Activated T-cell treated with anti-CD3 and anti-CD28 coated beads, Interleukin-2, amount 50 U/mL, for 24 hours (primary cell): Measurements from ENCODE around the gene ASTN2.
"Not testable (repeated sequence)": the region's sequence is repeated elsewhere in the genome, so short reads cannot be mapped to it uniquely, and the experiment has no call there.

Source experiments
- DNase-seq: peaks from one replicate; pipeline ENCODE4 v3.0.0-alpha.2; 2020
- H3K27ac Mint-ChIP-seq: 2 replicates; pipeline ENCODE4 v1.8.0; 2020; ENCODE audit warnings: mild to moderate bottlenecking, mixed read lengths
- H3K27me3 Mint-ChIP-seq: 2 replicates; pipeline ENCODE4 v1.8.0; 2020; ENCODE audit warnings: mixed read lengths
- H3K36me3 Mint-ChIP-seq: 2 replicates; pipeline ENCODE4 v1.8.0; 2020; ENCODE audit warnings: low read depth, mixed read lengths
- H3K4me1 Mint-ChIP-seq: 2 replicates; pipeline ENCODE4 v1.8.0; 2020; ENCODE audit warnings: low read depth, mixed read lengths
- H3K4me3 Mint-ChIP-seq: 2 replicates; pipeline ENCODE4 v1.8.0; 2020; ENCODE audit warnings: mild to moderate bottlenecking, moderate library complexity, mixed read lengths
- H3K9me3 Mint-ChIP-seq: 2 replicates; pipeline ENCODE4 v1.8.0; 2020; ENCODE audit warnings: mixed read lengths

The ASTN2 gene

GRCh38 chr9:116873937-116874914, 540.6 kb downstream of the ASTN2 start:
- Mint-ChIP-seq H3K27me3 (no peaks in the 10 kb centered on the region), H3K36me3 (no peaks in the 10 kb centered on the region), H3K9me3 (peaks cover 17% of the 10 kb centered on the region), H3K27ac (no peak overlapping the region), H3K4me1 (no peaks in the 10 kb centered on the region), H3K4me3 (no peak overlapping the region)
- no peak for DNase-seq

GRCh38 chr9:116873491-116873890, 541.4 kb downstream of the ASTN2 start:
- Mint-ChIP-seq H3K27me3 (no peaks in the 10 kb centered on the region), H3K9me3 (peaks cover 17% of the 10 kb centered on the region), H3K4me3 (no peak overlapping the region)

GRCh38 chr9:116870566-116870965, 544.3 kb downstream of the ASTN2 start:
- H3K4me1 Mint-ChIP-seq = no peaks in the 10 kb centered on the region

More at GRCh38 chr9:116873491-116873890, 541.4 kb downstream of the ASTN2 start:
- Mint-ChIP-seq H3K27ac (no peak overlapping the region), H3K4me1 (no peaks in the 10 kb centered on the region), H3K36me3 (no peaks in the 10 kb centered on the region)
- DNase-seq = no peak

GRCh38 chr9:116868201-116868600, 546.7 kb downstream of the ASTN2 start:
- Mint-ChIP-seq H3K9me3 (no peaks in the 10 kb centered on the region), H3K27ac (no peak overlapping the region), H3K36me3 (no peaks in the 10 kb centered on the region), H3K4me3 (no peak overlapping the region), H3K27me3 (no peaks in the 10 kb centered on the region), H3K4me1 (no peaks in the 10 kb centered on the region)
- DNase-seq = no peak

More at GRCh38 chr9:116870566-116870965, 544.3 kb downstream of the ASTN2 start:
- peaks cover 4% of the 10 kb centered on the region for H3K9me3 Mint-ChIP-seq
- no peak overlapping the region for H3K4me3 Mint-ChIP-seq
- no peaks in the 10 kb centered on the region for H3K36me3 Mint-ChIP-seq
- no peak overlapping the region for H3K27ac Mint-ChIP-seq
- no peaks in the 10 kb centered on the region for H3K27me3 Mint-ChIP-seq
- no peak for DNase-seq

- no peak overlapping the region for H3K4me3 Mint-ChIP-seq
- H3K36me3 Mint-ChIP-seq = no peaks in the 10 kb centered on the region
- no peak for DNase-seq
- H3K4me1 Mint-ChIP-seq = no peaks in the 10 kb centered on the region
- H3K27ac Mint-ChIP-seq = no peak overlapping the region
- H3K9me3 Mint-ChIP-seq = no peaks in the 10 kb centered on the region
- H3K27me3 Mint-ChIP-seq = peaks cover 4% of the 10 kb centered on the region
Measured at GRCh38 chr9:116861321-116861720, 553.5 kb downstream of the ASTN2 start.

GRCh38 chr9:116860509-116861120, 554.2 kb downstream of the ASTN2 start:
- DNase-seq = no peak
- no peaks in the 10 kb centered on the region for H3K36me3 Mint-ChIP-seq

GRCh38 chr9:116859763-116860162, 555.1 kb downstream of the ASTN2 start:
- DNase-seq = no peak
- Mint-ChIP-seq H3K4me1 (no peaks in the 10 kb centered on the region), H3K36me3 (no peaks in the 10 kb centered on the region), H3K9me3 (no peaks in the 10 kb centered on the region), H3K27ac (no peak overlapping the region), H3K4me3 (no peak overlapping the region), H3K27me3 (peaks cover 4% of the 10 kb centered on the region)

More at GRCh38 chr9:116860509-116861120, 554.2 kb downstream of the ASTN2 start:
- H3K4me1 Mint-ChIP-seq = no peaks in the 10 kb centered on the region
- H3K4me3 Mint-ChIP-seq = no peak overlapping the region
- H3K27me3 Mint-ChIP-seq = peaks cover 4% of the 10 kb centered on the region
- no peaks in the 10 kb centered on the region for H3K9me3 Mint-ChIP-seq
- H3K27ac Mint-ChIP-seq = no peak overlapping the region

- H3K9me3 Mint-ChIP-seq = no peaks in the 10 kb centered on the region
- H3K4me1 Mint-ChIP-seq = no peaks in the 10 kb centered on the region
- DNase-seq = no peak
- peaks cover 4% of the 10 kb centered on the region for H3K27me3 Mint-ChIP-seq
- H3K4me3 Mint-ChIP-seq = no peak overlapping the region
- H3K27ac Mint-ChIP-seq = no peak overlapping the region
- no peaks in the 10 kb centered on the region for H3K36me3 Mint-ChIP-seq
Measured at GRCh38 chr9:116857321-116857720, 557.5 kb downstream of the ASTN2 start.

GRCh38 chr9:116855881-116856662, 558.8 kb downstream of the ASTN2 start:
- Mint-ChIP-seq H3K4me3 (no peak overlapping the region), H3K27me3 (peaks cover 4% of the 10 kb centered on the region), H3K4me1 (no peaks in the 10 kb centered on the region), H3K27ac (no peak overlapping the region), H3K36me3 (no peaks in the 10 kb centered on the region), H3K9me3 (no peaks in the 10 kb centered on the region)
- DNase-seq = no peak

GRCh38 chr9:116849721-116850120, 565.1 kb downstream of the ASTN2 start:
- Mint-ChIP-seq H3K9me3 (no peaks in the 10 kb centered on the region), H3K4me1 (no peaks in the 10 kb centered on the region), H3K36me3 (no peaks in the 10 kb centered on the region), H3K27ac (no peak overlapping the region), H3K27me3 (no peaks in the 10 kb centered on the region), H3K4me3 (no peak overlapping the region)
- no peak for DNase-seq

- Mint-ChIP-seq H3K27ac (no peak overlapping the region), H3K4me1 (no peaks in the 10 kb centered on the region), H3K36me3 (no peaks in the 10 kb centered on the region), H3K4me3 (no peak overlapping the region), H3K9me3 (no peaks in the 10 kb centered on the region), H3K27me3 (no peaks in the 10 kb centered on the region)
- DNase-seq = no peak
Measured at GRCh38 chr9:116844621-116845020, 570.2 kb downstream of the ASTN2 start.

- Mint-ChIP-seq H3K9me3 (no peaks in the 10 kb centered on the region), H3K27ac (no peak overlapping the region), H3K4me1 (no peaks in the 10 kb centered on the region), H3K4me3 (no peak overlapping the region), H3K27me3 (no peaks in the 10 kb centered on the region), H3K36me3 (no peaks in the 10 kb centered on the region)
- DNase-seq = no peak
Measured at GRCh38 chr9:116843863-116844620, 570.8 kb downstream of the ASTN2 start.

- H3K4me1 Mint-ChIP-seq = no peaks in the 10 kb centered on the region
- no peaks in the 10 kb centered on the region for H3K36me3 Mint-ChIP-seq
- H3K27me3 Mint-ChIP-seq = no peaks in the 10 kb centered on the region
- no peak for DNase-seq
- H3K4me3 Mint-ChIP-seq = no peak overlapping the region
- no peak overlapping the region for H3K27ac Mint-ChIP-seq
- H3K9me3 Mint-ChIP-seq = no peaks in the 10 kb centered on the region
Measured at GRCh38 chr9:116842658-116843057, 572.2 kb downstream of the ASTN2 start.

GRCh38 chr9:116838468-116838867, 576.4 kb downstream of the ASTN2 start:
- H3K4me3 Mint-ChIP-seq, DNase-seq, H3K27ac Mint-ChIP-seq, H3K36me3 Mint-ChIP-seq, H3K9me3 Mint-ChIP-seq, H3K4me1 Mint-ChIP-seq, H3K27me3 Mint-ChIP-seq: not testable (repeated sequence)
